K562 (cell line): Measurements from ENCODE around the gene SLC18B1. TPM values are rescaled to one million over a fixed set of nuclear protein-coding genes. Genes with fewer than 3 reads are reported as not detected.

Source experiments
- ARID3A ChIP-seq: IDR thresholded peaks from 2 replicates; pipeline ENCODE4 v1.6.1; 2012; ENCODE audit warnings: low read depth, low read length, improper control_type of control experiment, borderline replicate concordance
- CBX2 ChIP-seq: fragments of 200-600 bp; sonication (generic); IDR thresholded peaks from one replicate; pipeline ENCODE4 v1.6.1; 2012; ENCODE audit warnings: mild to moderate bottlenecking, low read length, inconsistent platforms; ENCODE audit not compliant: insufficient read depth, poor library complexity, severe bottlenecking
- CHD7 ChIP-seq: fragments of 200-600 bp; sonication (generic); IDR thresholded peaks from one replicate; pipeline ENCODE4 v1.6.1; 2012; ENCODE audit warnings: mild to moderate bottlenecking, low read depth, low read length, inconsistent platforms
- MTA2 ChIP-seq: fragments of 450-650 bp; IDR thresholded peaks from 2 replicates; pipeline ENCODE4 v1.6.1; 2016; ENCODE audit warnings: low read depth
- PTRF ChIP-seq: fragments of 450-650 bp; IDR thresholded peaks from 2 replicates; pipeline ENCODE4 v1.6.1; 2016; ENCODE audit warnings: mild to moderate bottlenecking, missing genetic modification characterization, missing compliant biosample characterization
- RBM39 ChIP-seq: fragments of 200-400 bp; formaldehyde crosslinking; optimal IDR thresholded peaks from 2 replicates; pipeline ENCODE3; 2018; ENCODE audit warnings: low read depth, low read length
- TFAP4 ChIP-seq: sonication (generic); formaldehyde crosslinking; IDR thresholded peaks from 2 replicates; pipeline ENCODE4 v1.8.0; 2022; ENCODE audit warnings: missing genetic modification reagents, mild to moderate bottlenecking, moderate library complexity, borderline replicate concordance
- polyA plus RNA-seq, 8 experiments: library from polyadenylated mRNA; depleted of rRNA in 4 of 8; stranded (reverse) in 5 of 8; unstranded in 3 of 8; fragments of >200 nt; fragmentation: Nextera tagmentation in 2 of 8; fragmentation: Illumina TruSeq in 1 of 8; extraction: Ambion mirVana in 2 of 8; extraction: Trizol in 1 of 8; gene quantifications; 2 replicates each; pipeline versions ENCODE4 v1.2.1 to v1.2.3, GENCODE V29; 2011 to 2014; ENCODE audit warnings: inconsistent platforms in 1 of 8, missing spikeins in 1 of 8
- total RNA-seq, 7 experiments: library from RNA; depleted of rRNA in 6 of 7; stranded (reverse); fragments of >200 nt in 6 of 7; fragmentation: Illumina TruSeq in 2 of 7; extraction: Trizol in 2 of 7; gene quantifications; 2 replicates each; pipeline versions ENCODE4 v1.2.1 to v1.2.3, GENCODE V29; 2011 to 2021; ENCODE audit warnings: low replicate concordance in 1 of 7

Gene SLC18B1
- total and polyA plus RNA-seq, 9 of the 15 experiments (the other 6 are each of a cell fraction or from before 2014, with no cell fraction given), result 10.4 to 49.1 (median 32.0) TPM

- TF ChIP-seq TFAP4 (no peak), PTRF (tag) (no peak), MTA2 (no peak), CHD7 (no peak), RBM39 (no peak), ARID3A (0 out of 2 replicates have a peak, but pooled peaks have one; percentile 32), CBX2 (no peak)
These were observed 31.9 kb upstream of the SLC18B1 start (continued) for GRCh38 chr6:132830334-132830751.
